Ovary (tissue), 9 donors: ENCODE measurements around the gene C8A. TPM values are rescaled to one million over a fixed set of nuclear protein-coding genes. Genes with fewer than 3 reads are reported as not detected.

Experiments used
- DNase-seq, 5 donors: peaks; one replicate each; pipeline ENCODE4 v3.0.0-alpha.2; 2019 to 2020
- H3K27ac ChIP-seq, 2 donors: fragments of 200-600 bp; one replicate each; pipeline versions ENCODE4 v1.5.1 to v1.8.0; 2019 to 2022
- H3K27me3 ChIP-seq: fragments of 200-600 bp; one replicate; pipeline ENCODE4 v1.8.0; 2022
- H3K36me3 ChIP-seq: fragments of 200-600 bp; sonication (generic); one replicate; pipeline ENCODE4 v1.5.1; 2019
- H3K4me1 ChIP-seq: one replicate; pipeline ENCODE4 v1.8.1; 2013; ENCODE audit warnings: mild to moderate bottlenecking, moderate library complexity; ENCODE audit not compliant: insufficient read depth
- H3K4me3 ChIP-seq: fragments of 200-600 bp; sonication (generic); one replicate; pipeline ENCODE4 v1.5.1; 2017
- H3K9me3 ChIP-seq, 2 donors: fragments of 200-600 bp in 1 of 2; sonication (generic) in 1 of 2; one replicate each; pipeline versions ENCODE4 v1.5.1 to v1.8.1; 2013 to 2019; ENCODE audit warnings: mild to moderate bottlenecking in 1 of 2, moderate library complexity in 1 of 2
- CTCF ChIP-seq, 3 donors: fragments of 450-650 bp in 2 of 3; fragments of 200-600 bp in 1 of 3; IDR thresholded peaks; one replicate each; pipeline versions ENCODE4 v1.5.1 to v1.8.0; 2016 to 2022; ENCODE audit warnings: antibody characterized with exemption in 3 of 3, mild to moderate bottlenecking in 1 of 3
- EP300 ChIP-seq: sonication (generic); formaldehyde crosslinking; IDR thresholded peaks from one replicate; pipeline ENCODE4 v1.6.1; 2017; ENCODE audit warnings: antibody characterized with exemption
- POLR2A ChIP-seq: fragments of 450-650 bp; IDR thresholded peaks from one replicate; pipeline ENCODE4 v1.6.1; 2017; ENCODE audit warnings: antibody characterized with exemption, mild to moderate bottlenecking, moderate library complexity
- whole genome bisulfite sequencing, 3 donors: extraction: QIAGEN DNeasy Blood & Tissue Kit in 1 of 3; methylation state at CpG; one replicate each; pipeline versions ENCODE4 v1.1.5 to v1.1.7; 2013 to 2017; 5-methylcytosine and 5-hydroxymethylcytosine counted together
- intact Hi-C, 4 donors: fragments of 100-400 bp; cut with DNase I; formaldehyde crosslinking; loops; one replicate each; pipeline versions ENCODE4 v1.11.0 to v1.15.1; 2022 to 2023
- polyA plus RNA-seq, 2 donors: library from polyadenylated mRNA; stranded (reverse); fragments of 200-250 nt in 1 of 2; fragments of 350-450 nt in 1 of 2; fragmentation: Illumina TruSeq in 1 of 2; extraction: RNeasy Lipid Tissue Mini Kit (QIAGEN cat#74804) in 1 of 2; gene quantifications; one replicate each; pipeline ENCODE4 v1.2.3, GENCODE V29; 2013 to 2014
- total RNA-seq, 7 donors: library from RNA; depleted of rRNA in 2 of 7; stranded (reverse); fragments of >200 nt in 2 of 7; fragmentation: NEBNext Ultra II Directional in 3 of 7; extraction: Animal tissue kit (Norgen Biotek cat#: 25700) in 3 of 7; gene quantifications; one replicate each; pipeline versions ENCODE4 v1.1.0 to v1.2.4, GENCODE V29; 2016 to 2023
- donor health status: DM: no; HTN: no; CAD: no; lungs with moderate emphysema.
- donor health status: DM: no; HTN: no; CAD: no.
- donor health status: Bipolar disorder and iron deficiency.
- donor health status: DM: yes; HTN: yes; CAD: no.
- donor health status: DM: no; HTN: no; CAD: no.
- donor health status: DM: yes; HTN: yes; CAD: no.

Gene C8A
- total and polyA plus RNA-seq, 9 donors: 0.08 TPM; not detected in 8

DNA sequence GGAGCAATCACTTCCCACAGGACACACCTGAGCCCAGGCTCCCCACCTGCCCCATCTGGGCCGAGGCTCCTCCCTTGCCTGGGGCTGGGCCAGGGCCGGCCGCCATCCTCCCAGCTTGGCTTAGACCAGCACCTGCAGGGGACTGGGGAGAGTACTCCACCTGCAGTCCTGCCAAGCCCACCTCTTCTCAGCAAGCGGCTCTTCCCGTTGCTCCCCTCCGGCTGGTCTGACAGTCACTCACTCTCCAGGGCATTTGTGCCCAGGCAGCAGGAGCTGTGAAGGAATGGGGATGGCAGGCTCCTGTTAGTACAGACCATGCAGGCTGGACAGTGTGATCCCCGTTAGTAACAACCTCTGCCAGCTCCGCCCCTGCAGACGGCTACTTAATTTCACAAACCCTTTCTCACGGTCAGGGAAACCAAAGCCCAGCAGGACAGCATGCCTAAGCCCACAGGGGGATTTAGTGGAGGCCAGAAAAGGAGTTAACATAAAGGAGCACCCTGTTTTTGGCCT, 35.2 kb upstream of the C8A start, which contains the start of gene FYB2:
Gene FYB2 (minus strand): TSS at position 18 of the 513 bp plus-strand sequence. CDS start 114 bp downstream, outside the sequence.
- H3K4me1 ChIP-seq: no peaks in the 10 kb centered on the region
- intact Hi-C loops: no loop called here
- no peaks in the 10 kb centered on the region for H3K9me3 ChIP-seq
- WGBS, 3 donors: 59 to 75% (median 72%) methylated on average over 8 to 10 of the region's 10 CpGs
- H3K27me3 ChIP-seq: no peaks in the 10 kb centered on the region
- no peak for DNase-seq
- no peak within 1 kb of the TSS for H3K27ac ChIP-seq
- TF ChIP-seq EP300 (no peak), CTCF (IDR thresholded peaks at IDR 0.05) (no peak), POLR2A (no peak)
- H3K36me3 ChIP-seq: no peaks in the 10 kb centered on the region
- no peak within 1 kb of the TSS for H3K4me3 ChIP-seq

DNA sequence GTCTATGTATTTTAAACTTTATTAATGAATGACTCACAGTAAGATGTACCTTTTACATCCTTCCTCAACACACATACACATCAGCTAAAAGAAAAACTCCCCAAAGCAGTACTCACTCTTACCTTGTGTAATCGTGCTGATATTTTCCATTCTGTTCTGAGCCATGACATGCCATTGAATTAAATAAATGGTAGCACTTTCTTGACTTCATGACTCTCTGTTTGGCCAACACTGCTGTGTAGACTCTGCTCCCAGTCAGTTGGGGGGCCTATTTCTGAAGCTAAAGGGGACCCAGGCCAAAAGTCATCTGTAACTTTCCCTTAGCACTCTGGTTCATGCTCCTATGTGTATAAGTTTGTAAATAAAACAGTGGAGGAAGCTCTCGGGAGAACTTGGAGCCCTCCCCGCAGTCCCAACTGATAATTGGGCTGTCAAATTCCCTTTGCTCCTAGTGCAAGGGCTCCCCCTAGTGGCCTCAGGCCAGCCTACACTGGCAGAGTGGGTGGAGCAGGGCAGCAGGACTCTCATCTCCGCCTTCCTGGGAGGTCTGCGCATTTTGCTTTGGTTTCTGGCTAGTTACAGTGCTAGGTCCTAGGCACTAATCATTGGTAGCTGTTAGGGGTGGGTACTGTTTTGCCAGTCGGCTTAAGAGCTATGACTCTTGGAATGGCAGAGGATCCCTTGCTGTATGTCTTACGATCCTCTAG, 33.7 kb upstream of the C8A start:
- DNase-seq: peak; percentile 22 to 77 (median 40)
- no peaks in the 10 kb centered on the region for H3K9me3 ChIP-seq
- H3K4me3 ChIP-seq: no peak overlapping the region
- no peak overlapping the region for H3K27ac ChIP-seq
- WGBS, 3 donors: 20 to 24% (median 22%) methylated on average over 7 of the region's 7 CpGs
- H3K36me3 ChIP-seq: no peaks in the 10 kb centered on the region
- intact Hi-C loops: no loop called here
- H3K27me3 ChIP-seq: no peaks in the 10 kb centered on the region
- TF ChIP-seq POLR2A: no peak
- no peak for TF ChIP-seq EP300
- TF ChIP-seq CTCF (IDR thresholded peaks at IDR 0.05): peak in 1 of 3 donors; percentile 34
- H3K4me1 ChIP-seq: no peaks in the 10 kb centered on the region

DNA sequence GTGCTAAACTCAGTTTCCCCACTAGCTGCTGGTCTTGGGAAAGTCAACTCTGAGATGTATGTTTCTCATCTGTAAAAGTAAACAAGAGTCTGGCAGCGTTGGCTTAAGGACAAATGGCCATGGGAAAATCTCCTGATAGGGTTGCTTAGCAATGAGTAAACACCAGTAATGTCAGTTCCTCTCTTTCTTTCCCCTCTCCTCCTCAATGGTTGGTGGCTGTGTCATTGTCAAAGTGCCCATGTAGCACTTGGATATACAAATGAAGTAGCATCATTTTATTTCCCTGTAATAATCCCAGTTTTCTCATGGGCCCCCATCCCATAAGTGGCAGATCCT, 33.2 kb upstream of the C8A start:
- no peaks in the 10 kb centered on the region for H3K36me3 ChIP-seq
- no peak for DNase-seq
- no peaks in the 10 kb centered on the region for H3K9me3 ChIP-seq
- no peaks in the 10 kb centered on the region for H3K4me1 ChIP-seq
- H3K27me3 ChIP-seq: no peaks in the 10 kb centered on the region
- H3K27ac ChIP-seq: no peak overlapping the region
- intact Hi-C loops: no loop called here
- WGBS, 3 donors: 0 to 4% (median 0%) methylated on average over 1 of the region's 1 CpG
- H3K4me3 ChIP-seq: no peak overlapping the region
- TF ChIP-seq EP300: no peak
- TF ChIP-seq POLR2A: no peak
- no peak for TF ChIP-seq CTCF (IDR thresholded peaks at IDR 0.05)

- Histone ChIP-seq H3K27ac (no peak overlapping the region), H3K36me3 (no peaks in the 10 kb centered on the region), H3K4me3 (no peak overlapping the region), H3K9me3 (no peaks in the 10 kb centered on the region), H3K27me3 (no peaks in the 10 kb centered on the region), H3K4me1 (no peaks in the 10 kb centered on the region)
- 93 to 100% (median 98%) methylated on average over 2 of the region's 2 CpGs for WGBS, 3 donors
- no peak for DNase-seq
- TF ChIP-seq POLR2A (no peak), EP300 (no peak), CTCF (IDR thresholded peaks at IDR 0.05) (no peak)
- intact Hi-C loops: no loop called here
These were observed 30.3 kb upstream of the C8A start for GRCh38 chr1:56824271-56824670.
